GM20431 (cell line): Measurements from ENCODE around the gene MAPRE3.

Source experiments
- in situ Hi-C: fragments of 300-500 bp; cut with MseI, MboI; formaldehyde crosslinking; loops from one replicate; pipeline ENCODE4 v1.15.0; 2020; ENCODE audit warnings: low sequenced_read_pairs; ENCODE audit not compliant: unreplicated experiment

Gene MAPRE3

DNA sequence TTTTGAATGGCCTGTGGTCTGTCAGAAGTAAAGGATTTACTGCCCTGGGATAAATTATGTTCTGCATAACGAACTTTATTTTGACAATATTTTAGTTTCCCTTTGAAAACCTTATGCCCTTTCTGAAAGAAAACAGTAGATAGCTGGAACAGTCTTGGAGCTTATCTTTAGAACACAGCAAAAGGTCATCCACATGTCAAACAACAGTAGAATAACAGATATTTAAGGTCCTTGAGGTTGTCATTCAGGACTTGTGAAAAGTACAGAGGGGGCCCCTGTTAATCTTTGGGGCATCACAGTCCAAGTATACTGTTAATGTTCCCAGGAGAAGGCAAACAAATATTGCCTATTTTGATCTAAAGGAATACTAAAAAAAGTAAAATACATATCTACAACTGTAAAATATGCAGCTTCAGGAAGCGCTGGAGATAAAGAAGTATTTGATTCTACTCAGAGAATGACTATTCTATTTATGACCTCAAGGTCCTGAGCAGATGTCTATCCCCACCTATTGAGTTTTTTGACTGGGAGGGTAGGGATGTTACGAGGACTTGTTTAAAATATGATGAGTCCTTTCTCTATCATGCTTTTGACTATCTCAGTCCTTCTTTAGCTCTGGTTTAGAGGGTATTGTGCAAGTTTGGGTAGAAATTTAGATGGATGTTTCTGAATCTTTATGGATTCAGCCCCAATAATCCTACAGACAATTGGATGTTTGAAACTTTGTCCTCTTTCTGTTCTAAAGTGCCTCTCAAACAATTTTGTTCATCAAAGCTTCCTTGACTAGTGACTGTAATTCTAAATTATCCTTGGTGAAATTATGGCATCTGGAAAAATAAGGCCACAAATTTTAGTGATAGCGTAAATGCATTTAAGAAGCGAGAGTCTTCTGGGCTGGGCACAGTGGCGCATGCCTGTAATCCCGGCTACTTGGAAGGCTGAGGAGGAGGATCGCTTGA is 37.3 kb downstream of the MAPRE3 start:
- in situ Hi-C loops: no loop called here

DNA sequence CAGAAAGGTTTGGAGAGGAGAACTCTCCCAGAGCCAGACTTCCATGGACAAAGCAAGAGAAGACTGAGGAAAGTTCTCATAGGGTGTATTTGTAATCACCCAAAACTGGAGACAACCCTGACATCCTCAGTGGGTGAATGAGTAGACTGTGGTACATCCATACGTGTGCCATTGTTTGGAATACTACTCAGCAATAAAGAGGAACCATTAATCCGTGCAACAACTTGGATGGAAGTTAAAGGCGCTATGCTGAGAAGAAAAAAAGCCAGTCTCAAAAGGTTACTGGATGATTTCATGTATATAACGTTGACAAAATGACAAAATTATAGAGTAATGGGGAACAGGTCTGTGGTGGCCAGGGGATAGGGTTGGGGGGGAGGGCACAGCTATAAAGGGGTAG is 38.2 kb downstream of the MAPRE3 start:
- in situ Hi-C loops: no loop called here

GRCh38 chr2:27009083-27009482 is 38.6 kb downstream of the MAPRE3 start:
- in situ Hi-C loops: no loop called here

GRCh38 chr2:27009716-27010115 is 39.3 kb downstream of the MAPRE3 start:
- in situ Hi-C loops: no loop called here

DNA sequence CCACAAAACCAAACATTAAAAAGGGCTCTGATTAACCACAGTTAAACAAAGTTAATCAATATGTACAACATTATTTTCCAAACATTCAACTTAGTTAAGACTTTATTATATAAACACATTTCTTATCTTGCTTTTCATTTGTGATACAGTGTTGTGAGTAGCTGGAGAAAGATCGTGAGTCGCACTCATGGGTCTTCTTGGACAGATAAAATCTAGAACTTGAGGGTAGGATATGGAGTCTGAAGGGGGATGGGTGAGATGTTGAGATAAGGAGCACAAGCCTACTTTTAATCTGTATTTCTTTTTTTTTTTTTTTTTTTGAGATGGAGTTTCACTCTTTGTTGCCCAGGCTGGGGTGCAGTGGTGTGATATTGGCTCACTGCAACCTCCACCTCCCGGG is 39.7 kb downstream of the MAPRE3 start:
- in situ Hi-C loops: no loop called here

GRCh38 chr2:27013738-27014137 is 43.3 kb downstream of the MAPRE3 start:
- in situ Hi-C loops: no loop called here

DNA sequence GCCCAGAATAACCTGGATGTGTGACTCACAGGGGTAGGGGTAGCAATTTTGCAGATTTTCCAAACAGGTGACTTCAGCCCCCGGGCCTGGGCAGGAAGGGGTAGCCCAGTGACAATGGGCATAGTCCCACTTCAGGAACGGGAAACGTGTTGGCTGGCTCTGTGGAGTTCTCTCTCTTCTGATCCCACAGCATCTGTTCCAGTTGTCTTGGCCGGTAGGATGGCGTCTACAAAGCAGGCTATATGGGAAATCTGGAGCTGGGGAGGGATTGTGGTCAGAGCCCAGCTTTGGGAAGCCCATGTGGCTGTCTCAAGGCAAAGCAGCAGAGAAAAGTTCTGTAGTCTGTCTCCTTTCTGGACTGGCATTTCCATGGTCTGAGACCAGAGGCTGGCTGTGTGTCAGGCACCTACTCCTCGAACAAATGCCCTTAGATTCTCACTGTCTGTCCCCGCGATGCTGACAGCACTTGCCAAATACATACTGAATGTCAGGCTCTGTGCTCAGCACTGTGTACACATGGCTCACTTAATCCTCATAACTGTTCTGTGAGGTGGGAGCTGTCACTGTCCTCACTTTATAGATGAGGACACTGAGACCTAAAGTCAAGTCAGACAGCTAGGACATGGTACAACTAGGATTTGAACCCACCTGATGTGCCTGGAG is 44.5 kb downstream of the MAPRE3 start:
- in situ Hi-C loops: no loop called here

DNA sequence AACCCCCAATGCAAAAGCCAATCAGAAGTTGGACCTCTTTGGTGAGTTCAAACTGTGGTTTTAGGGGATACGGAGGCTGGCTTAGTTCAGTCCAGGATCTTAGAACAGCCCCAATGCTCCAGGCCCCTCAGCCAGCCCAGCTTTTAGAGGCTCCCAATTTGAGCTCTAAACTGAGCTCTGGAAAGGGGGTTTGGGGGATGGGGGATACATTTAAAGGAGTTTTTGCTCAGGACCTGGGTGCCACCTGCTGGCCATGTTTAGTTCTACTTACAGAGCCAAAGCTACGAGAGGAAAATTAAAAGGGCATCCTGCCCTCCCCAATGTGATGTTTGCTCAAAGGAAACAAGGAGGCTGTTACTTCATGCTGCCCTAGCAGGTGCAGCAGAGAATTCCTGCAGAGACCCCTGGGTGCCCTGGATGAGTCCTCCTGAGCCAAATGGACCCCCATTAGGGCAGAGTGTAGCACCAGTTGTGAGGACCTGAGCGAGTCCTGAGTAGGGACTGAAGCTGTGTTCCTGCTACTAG is 46.4 kb downstream of the MAPRE3 start:
- in situ Hi-C loops: no loop called here

GRCh38 chr2:27018142-27018541 is 47.7 kb downstream of the MAPRE3 start:
- in situ Hi-C loops: no loop called here

DNA sequence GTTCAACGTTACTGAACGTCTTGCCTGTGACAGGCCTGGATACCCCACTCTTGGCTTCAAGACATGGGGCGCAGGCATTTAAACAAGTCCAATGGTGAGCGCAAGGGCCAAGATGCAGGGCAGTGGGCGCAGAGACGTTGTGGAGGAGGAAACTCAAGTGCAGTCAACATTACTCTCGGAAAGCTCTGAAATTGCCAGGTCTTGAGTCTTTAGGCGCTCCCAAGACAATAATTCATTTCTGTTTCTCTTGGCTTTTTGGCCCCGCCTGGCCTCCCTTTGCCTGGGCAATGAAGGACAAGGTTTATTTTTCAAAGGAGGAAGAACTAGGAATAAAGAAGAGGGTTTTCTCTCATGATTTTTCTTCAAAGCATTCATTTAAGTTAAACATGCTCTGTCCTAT is 49.0 kb downstream of the MAPRE3 start:
- in situ Hi-C loops: no loop called here

- in situ Hi-C loops: no loop called here
These were observed 49.8 kb downstream of the MAPRE3 start for GRCh38 chr2:27019931-27020855.

DNA sequence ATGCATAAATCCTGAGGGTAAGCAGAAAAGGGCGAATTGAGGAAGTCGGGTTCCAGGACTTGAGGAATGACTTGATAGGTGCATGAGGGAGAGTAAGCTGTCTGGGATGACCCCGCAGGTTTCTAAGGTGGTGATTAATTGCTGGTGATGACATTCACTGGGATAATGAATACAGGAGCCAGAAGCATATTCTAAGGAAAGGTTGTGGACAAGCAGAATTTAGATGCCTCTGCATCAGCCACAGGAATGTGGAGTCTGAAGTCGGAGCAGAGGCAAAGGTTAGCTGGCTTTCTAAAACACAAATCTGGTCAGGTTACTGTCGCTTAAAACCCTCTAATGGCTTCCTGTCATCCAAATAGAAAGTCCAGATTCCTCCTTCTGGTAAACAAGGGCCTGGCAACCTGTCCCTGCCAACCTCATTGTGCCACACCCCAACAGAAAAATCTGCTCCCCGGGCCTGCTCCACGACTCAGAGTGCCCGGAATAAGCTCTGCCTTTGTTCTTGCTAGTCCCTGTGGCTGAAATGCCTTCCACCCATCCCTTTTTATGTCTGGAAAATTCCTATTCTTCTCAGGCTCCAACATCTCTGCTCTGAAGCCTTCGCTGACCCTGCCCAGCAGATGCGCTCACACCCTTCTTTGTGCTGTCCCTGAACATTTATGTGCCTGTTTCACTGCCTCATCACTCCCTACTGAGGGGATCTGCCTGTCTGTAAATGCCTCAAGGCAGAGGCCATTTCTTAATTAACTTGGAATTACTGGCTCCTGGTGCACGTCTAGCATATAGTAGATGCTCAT is 51.0 kb downstream of the MAPRE3 start:
- in situ Hi-C loops: no loop called here

- in situ Hi-C loops: no loop called here
These were observed 53.3 kb downstream of the MAPRE3 start for GRCh38 chr2:27023740-27024139.

DNA sequence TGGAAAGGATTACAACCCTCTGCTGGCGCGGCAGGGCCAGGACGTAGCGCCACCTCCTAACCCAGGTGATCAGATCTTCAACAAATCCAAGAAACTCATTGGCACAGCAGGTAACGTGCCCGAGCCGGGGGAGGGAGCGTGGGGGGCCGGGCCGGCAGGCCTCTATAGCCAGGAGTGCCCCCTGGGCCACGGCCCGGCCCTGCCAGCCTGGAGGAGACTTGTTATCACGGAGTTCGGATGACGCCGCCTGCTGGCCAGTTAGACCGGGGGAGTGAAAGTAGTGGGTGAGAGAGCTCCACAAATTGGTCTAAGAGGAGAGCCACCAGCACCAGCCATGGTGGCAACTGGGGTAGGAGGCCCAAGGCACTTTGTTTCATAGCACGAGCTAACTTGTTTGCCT is 53.8 kb downstream of the MAPRE3 start:
- in situ Hi-C loops: no loop called here

- in situ Hi-C loops: no loop called here
These were observed 54.4 kb downstream of the MAPRE3 start for GRCh38 chr2:27024812-27025211.

GRCh38 chr2:27025281-27025800 is 54.9 kb downstream of the MAPRE3 start:
- in situ Hi-C loops: no loop called here

GRCh38 chr2:27025861-27026851 is 55.7 kb downstream of the MAPRE3 start:
- in situ Hi-C loops: no loop called here

DNA sequence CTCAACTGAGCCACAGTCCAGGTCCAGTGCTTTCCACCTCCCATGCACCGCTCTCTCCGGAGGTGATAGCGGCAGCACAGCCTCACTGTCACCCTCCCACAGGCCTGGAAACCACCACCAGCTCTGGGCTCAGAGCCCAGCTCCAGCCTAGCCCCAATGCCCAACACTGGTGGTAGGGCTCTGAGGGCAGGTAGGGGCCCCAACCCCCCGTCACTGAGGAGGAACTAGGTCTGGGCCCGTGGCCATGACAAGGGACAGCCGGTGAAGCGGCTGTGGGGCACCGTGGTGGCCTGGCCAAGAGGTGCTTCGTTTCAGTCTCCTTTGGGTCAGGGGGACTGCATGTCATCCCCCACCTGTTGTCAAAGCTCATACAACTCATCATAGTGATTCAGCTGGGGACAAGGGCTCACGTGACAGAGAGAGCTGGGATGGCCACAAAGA is 56.8 kb downstream of the MAPRE3 start:
- in situ Hi-C loops: no loop called here
